Measurements from ENCODE around the gene NAALADL2.

DNA sequence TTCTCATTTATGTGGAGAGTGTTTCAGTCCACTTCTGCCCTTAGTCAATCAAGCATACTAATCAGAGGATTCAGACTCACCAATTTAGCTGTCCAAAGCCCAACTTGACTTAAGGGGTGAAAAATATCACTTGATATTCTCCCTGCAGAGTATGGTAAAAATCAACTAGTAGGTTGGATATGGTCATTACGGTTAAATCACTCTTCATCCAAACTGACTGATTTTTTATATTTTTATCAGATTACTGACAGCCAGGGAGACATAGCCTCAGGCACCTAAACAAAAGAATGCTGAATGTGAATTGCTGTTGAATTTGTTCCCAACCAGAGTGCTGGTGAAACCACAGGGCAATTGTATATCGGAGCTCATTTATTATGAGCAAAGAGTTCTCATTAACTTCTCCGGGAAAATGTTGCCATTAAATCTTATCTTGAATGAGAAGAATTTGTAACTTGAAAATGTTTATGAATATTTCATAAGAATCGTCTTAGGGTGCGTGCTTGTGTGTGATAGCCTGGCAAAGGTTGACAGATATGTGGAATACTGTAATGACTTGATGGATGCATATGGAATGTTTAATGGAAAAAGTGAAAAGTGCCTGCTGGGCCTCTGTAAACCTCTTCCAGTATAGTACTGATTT lies 411.2 kb downstream of the NAALADL2 start:
- TF ChIP-seq EZH2 (IDR thresholded peaks at IDR 0.05; ENCODE audit: borderline replicate concordance) (no peak), CTCF (IDR thresholded peaks at IDR 0.05; ENCODE audit: poor library complexity) (no peak)

Measured in hepatocyte (in vitro differentiated cells).